Adrenal gland (tissue), 5 donors: ENCODE results near the gene DNAH1.

Source experiments
- POLR2A ChIP-seq, 2 donors: fragments of 450-650 bp; IDR thresholded peaks; one replicate each; pipeline ENCODE4 v1.6.1; 2017; ENCODE audit warnings: antibody characterized with exemption in 2 of 2, mild to moderate bottlenecking in 2 of 2, moderate library complexity in 1 of 2
- TF ChIP-seq, protein P1 (sequence below), 6 experiments: fragments of 450-650 bp in 4 of 6; fragments of 200-600 bp in 2 of 6; sonication (generic) in 1 of 6; IDR thresholded peaks; 1 replicate in 5 of 6; 2 replicates in 1 of 6; pipeline versions ENCODE4 v1.5.1 to v1.8.0; 2016 to 2021; ENCODE audit warnings: antibody characterized with exemption in 6 of 6, mild to moderate bottlenecking in 2 of 6, moderate library complexity in 1 of 6
- donor health status: DM: no; HTN: no; CAD: no.

DNA sequence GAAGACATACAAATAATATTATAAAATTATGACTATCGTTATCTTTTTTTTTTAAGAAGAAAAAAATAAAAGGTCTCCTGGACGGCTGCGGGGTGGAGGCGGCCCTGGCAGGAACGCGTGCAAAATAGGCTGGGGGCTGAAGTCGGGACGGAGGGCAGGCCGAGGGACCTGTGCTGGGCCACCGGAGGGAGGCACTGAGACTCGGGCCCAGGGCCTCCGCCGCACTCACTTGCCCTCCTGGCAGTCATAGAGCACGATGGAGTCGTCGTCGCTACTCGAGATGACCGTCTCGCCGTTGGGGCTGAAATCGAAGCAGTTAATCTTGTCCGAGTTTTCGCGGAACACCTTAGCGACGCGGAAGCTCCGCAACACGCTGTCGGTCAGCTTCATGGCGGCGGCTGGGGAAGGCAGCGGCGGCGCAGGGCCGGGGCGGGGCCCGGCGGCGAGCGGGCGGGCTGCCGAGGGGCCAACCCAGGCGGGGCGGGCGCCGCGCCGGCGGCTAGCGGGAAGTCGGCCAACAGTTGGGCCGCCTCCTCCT lies 38.1 kb upstream of the DNAH1 start:
- TF ChIP-seq, protein P1, sequence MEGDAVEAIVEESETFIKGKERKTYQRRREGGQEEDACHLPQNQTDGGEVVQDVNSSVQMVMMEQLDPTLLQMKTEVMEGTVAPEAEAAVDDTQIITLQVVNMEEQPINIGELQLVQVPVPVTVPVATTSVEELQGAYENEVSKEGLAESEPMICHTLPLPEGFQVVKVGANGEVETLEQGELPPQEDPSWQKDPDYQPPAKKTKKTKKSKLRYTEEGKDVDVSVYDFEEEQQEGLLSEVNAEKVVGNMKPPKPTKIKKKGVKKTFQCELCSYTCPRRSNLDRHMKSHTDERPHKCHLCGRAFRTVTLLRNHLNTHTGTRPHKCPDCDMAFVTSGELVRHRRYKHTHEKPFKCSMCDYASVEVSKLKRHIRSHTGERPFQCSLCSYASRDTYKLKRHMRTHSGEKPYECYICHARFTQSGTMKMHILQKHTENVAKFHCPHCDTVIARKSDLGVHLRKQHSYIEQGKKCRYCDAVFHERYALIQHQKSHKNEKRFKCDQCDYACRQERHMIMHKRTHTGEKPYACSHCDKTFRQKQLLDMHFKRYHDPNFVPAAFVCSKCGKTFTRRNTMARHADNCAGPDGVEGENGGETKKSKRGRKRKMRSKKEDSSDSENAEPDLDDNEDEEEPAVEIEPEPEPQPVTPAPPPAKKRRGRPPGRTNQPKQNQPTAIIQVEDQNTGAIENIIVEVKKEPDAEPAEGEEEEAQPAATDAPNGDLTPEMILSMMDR (IDR thresholded peaks at IDR 0.05): peak in 5 of 6 experiments; percentile 20 to 56 (median 49)
- TF ChIP-seq POLR2A (IDR thresholded peaks at IDR 0.05): no peak
